ENCODE results near the gene TMEM141. TPM values are rescaled to one million over a fixed set of nuclear protein-coding genes. Genes with fewer than 3 reads are reported as not detected.

The TMEM141 gene
- total and polyA plus RNA-seq, 10 of the 15 experiments (the other 5 are each of a cell fraction or from before 2014, with no cell fraction given) = 7.8 to 48.6 (median 34.4) TPM

DNA sequence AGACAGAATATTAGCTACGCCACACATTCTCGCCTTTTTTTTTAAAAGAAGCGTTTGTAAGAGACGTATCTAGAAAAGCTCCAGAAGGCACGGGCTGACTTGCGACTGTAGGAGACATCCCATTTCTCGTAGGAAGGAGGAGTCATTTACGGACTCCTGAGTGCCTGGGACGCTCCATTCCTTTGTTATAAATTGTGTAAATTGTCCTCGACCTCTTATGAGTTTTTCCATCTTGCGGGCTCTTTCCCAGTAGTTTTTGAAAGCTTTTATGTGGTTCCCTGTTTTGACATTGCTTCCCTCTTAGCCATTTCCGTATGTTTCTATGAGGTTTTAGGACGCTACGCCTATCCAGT is 17.6 kb downstream of the TMEM141 start (continued):
- TF ChIP-seq, protein P1, sequence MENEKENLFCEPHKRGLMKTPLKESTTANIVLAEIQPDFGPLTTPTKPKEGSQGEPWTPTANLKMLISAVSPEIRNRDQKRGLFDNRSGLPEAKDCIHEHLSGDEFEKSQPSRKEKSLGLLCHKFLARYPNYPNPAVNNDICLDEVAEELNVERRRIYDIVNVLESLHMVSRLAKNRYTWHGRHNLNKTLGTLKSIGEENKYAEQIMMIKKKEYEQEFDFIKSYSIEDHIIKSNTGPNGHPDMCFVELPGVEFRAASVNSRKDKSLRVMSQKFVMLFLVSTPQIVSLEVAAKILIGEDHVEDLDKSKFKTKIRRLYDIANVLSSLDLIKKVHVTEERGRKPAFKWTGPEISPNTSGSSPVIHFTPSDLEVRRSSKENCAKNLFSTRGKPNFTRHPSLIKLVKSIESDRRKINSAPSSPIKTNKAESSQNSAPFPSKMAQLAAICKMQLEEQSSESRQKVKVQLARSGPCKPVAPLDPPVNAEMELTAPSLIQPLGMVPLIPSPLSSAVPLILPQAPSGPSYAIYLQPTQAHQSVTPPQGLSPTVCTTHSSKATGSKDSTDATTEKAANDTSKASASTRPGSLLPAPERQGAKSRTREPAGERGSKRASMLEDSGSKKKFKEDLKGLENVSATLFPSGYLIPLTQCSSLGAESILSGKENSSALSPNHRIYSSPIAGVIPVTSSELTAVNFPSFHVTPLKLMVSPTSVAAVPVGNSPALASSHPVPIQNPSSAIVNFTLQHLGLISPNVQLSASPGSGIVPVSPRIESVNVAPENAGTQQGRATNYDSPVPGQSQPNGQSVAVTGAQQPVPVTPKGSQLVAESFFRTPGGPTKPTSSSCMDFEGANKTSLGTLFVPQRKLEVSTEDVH (IDR thresholded peaks at IDR 0.05; ENCODE audit: low read depth, partially characterized antibody) = no peak

DNA sequence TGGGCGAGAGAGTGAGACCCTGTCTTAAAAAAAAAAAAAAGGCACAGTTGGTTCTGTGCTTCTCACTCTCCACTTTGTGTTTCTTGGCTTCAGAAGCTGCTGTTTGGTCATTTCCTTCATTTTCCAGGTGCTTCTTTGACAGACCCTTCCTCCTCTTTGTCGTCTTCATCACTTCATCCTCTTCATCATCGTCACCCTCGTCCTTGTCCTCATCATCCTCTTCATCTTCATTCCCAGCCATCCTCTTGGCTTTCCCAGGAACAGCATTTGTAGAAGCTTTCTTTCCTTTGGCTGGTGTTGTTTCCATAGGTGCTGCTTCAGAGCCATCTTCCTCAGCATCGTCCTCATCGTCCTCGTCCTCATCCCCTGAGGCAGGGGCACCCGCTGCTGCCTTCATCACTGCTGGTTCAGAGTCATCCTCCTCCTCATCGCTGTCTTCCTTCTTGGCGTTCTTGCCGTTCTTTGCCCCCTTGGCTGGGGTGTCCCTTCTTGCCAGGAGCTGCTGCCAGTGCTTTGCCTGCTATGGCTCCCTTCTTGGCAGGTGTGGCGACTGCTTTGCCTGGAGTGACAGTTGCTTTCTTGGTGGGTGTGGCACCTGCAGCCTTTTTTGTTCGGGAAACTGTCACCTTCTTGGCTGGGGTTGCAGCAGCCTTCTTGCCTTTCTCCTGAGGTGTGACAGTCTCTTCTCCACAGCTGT is 23.7 kb downstream of the TMEM141 start:
- ChIA-PET RAD21 (ENCODE audit: unreplicated experiment) (no interaction called here), POLR2A (interaction anchor here (0.6 to 1.0 kb wide), 3 partner anchors 8 to 13 kb away, joined by 3 to 4 read pairs (median 3); no protein-coding TSS in a partner anchor), CTCF (interaction anchor here (0.8 to 2.6 kb wide), 4 partner anchors 13 to 214 kb away, joined by 3 to 12 read pairs (median 4); partner anchors contain the start of gene AJM1), SMC1A (ENCODE audit: uncharacterized antibody, unreplicated experiment) (interaction anchor here (1.3 kb wide), 1 partner anchor 10 kb away, joined by 3 read pairs; no protein-coding TSS in a partner anchor)
- BruUV-seq (replicated peaks) = no TSS peak
- Histone ChIP-seq H3K27me3 (replicated peaks in 1 of 2; ENCODE audit: control insufficient read depth in 2 of 2, insufficient read depth in 2 of 2, low read length in 1 of 2) (no peaks in the 10 kb centered on the region), H3K4me2 (ENCODE audit: control insufficient read depth, insufficient read depth) (no peak overlapping the region), H3K4me3 (no peak overlapping the region), H4K20me1 (ENCODE audit: control insufficient read depth, insufficient read depth) (no peaks in the 10 kb centered on the region; the same call in 1 of the 2 replicates), H2AFZ (ENCODE audit: control insufficient read depth, low read depth, low read length) (no peak overlapping the region), H3K79me2 (ENCODE audit: control insufficient read depth, insufficient read depth, low read length) (peaks cover 16% of the 10 kb centered on the region), H3K9me3 (replicated peaks; ENCODE audit: control insufficient read depth, insufficient read depth, low read length) (no peaks in the 10 kb centered on the region), H3K27ac (ENCODE audit: control insufficient read depth, insufficient read depth) (no peak overlapping the region), H3K9ac (ENCODE audit: control insufficient read depth, insufficient read depth, low read length) (no peak overlapping the region), H3K36me3 (ENCODE audit: control insufficient read depth in 2 of 2, insufficient read depth in 2 of 2, low read length in 1 of 2) (peaks cover 5 to 12% of the 10 kb centered on the region in 2 experiments; a peak in 3 of 4 replicates), H3K4me1 (ENCODE audit: control insufficient read depth, insufficient read depth, low read length) (peaks cover 3% of the 10 kb centered on the region; the same call in 1 of the 2 replicates)
- WGBS (ENCODE audit: insufficient coverage, insufficient replicate concordance, low lambda C conversion rate, missing lambda C conversion rate) = 93% methylated on average over 13 of the region's 13 CpGs
- intact Hi-C loops (cut with micrococcal nuclease; ENCODE audit: unreplicated experiment) (no loop called here), in situ Hi-C loops (cut with MboI) (no loop called here)
- FAIRE-seq (no peak), ATAC-seq (no peak), DNase-seq (ENCODE audit: low read depth, low spot score) (no peak)
- TF ChIP-seq ASH2L (IDR thresholded peaks at IDR 0.05; ENCODE audit: borderline replicate concordance, low read depth) = no peak
- TF ChIP-seq DPF2 (IDR thresholded peaks at IDR 0.05) = no peak
- no peak for TF ChIP-seq STAT3 (IDR thresholded peaks at IDR 0.05; ENCODE audit: low read depth, low read length)
- TF ChIP-seq KAT2A (conservative IDR thresholded peaks at IDR 0.05; ENCODE audit: control insufficient read depth, low read depth, low read length) = no peak
- TF ChIP-seq, protein P2, sequence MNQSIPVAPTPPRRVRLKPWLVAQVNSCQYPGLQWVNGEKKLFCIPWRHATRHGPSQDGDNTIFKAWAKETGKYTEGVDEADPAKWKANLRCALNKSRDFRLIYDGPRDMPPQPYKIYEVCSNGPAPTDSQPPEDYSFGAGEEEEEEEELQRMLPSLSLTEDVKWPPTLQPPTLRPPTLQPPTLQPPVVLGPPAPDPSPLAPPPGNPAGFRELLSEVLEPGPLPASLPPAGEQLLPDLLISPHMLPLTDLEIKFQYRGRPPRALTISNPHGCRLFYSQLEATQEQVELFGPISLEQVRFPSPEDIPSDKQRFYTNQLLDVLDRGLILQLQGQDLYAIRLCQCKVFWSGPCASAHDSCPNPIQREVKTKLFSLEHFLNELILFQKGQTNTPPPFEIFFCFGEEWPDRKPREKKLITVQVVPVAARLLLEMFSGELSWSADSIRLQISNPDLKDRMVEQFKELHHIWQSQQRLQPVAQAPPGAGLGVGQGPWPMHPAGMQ (IDR thresholded peaks at IDR 0.05; ENCODE audit: borderline replicate concordance) = no peak
- no peak for TF ChIP-seq CBX5 (IDR thresholded peaks at IDR 0.05; ENCODE audit: low read depth)
- no peak for TF ChIP-seq TAF1 (IDR thresholded peaks at IDR 0.05; ENCODE audit: borderline replicate concordance, low read depth, low read length)
- TF ChIP-seq NBN (IDR thresholded peaks at IDR 0.05) = no peak
- TF ChIP-seq, protein P3, sequence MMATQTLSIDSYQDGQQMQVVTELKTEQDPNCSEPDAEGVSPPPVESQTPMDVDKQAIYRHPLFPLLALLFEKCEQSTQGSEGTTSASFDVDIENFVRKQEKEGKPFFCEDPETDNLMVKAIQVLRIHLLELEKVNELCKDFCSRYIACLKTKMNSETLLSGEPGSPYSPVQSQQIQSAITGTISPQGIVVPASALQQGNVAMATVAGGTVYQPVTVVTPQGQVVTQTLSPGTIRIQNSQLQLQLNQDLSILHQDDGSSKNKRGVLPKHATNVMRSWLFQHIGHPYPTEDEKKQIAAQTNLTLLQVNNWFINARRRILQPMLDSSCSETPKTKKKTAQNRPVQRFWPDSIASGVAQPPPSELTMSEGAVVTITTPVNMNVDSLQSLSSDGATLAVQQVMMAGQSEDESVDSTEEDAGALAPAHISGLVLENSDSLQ (IDR thresholded peaks at IDR 0.05) = no peak
- TF ChIP-seq, protein P4, sequence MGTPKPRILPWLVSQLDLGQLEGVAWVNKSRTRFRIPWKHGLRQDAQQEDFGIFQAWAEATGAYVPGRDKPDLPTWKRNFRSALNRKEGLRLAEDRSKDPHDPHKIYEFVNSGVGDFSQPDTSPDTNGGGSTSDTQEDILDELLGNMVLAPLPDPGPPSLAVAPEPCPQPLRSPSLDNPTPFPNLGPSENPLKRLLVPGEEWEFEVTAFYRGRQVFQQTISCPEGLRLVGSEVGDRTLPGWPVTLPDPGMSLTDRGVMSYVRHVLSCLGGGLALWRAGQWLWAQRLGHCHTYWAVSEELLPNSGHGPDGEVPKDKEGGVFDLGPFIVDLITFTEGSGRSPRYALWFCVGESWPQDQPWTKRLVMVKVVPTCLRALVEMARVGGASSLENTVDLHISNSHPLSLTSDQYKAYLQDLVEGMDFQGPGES (IDR thresholded peaks at IDR 0.05) = no peak
- TF ChIP-seq, protein P5, sequence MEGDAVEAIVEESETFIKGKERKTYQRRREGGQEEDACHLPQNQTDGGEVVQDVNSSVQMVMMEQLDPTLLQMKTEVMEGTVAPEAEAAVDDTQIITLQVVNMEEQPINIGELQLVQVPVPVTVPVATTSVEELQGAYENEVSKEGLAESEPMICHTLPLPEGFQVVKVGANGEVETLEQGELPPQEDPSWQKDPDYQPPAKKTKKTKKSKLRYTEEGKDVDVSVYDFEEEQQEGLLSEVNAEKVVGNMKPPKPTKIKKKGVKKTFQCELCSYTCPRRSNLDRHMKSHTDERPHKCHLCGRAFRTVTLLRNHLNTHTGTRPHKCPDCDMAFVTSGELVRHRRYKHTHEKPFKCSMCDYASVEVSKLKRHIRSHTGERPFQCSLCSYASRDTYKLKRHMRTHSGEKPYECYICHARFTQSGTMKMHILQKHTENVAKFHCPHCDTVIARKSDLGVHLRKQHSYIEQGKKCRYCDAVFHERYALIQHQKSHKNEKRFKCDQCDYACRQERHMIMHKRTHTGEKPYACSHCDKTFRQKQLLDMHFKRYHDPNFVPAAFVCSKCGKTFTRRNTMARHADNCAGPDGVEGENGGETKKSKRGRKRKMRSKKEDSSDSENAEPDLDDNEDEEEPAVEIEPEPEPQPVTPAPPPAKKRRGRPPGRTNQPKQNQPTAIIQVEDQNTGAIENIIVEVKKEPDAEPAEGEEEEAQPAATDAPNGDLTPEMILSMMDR (IDR thresholded peaks at IDR 0.05 in 2 of 3, conservative IDR thresholded peaks at IDR 0.05 in 1 of 3; ENCODE audit: control insufficient read depth in 2 of 3, extremely low read depth in 1 of 3, insufficient read depth in 1 of 3, low read depth in 3 of 3, low read length in 3 of 3) = no peak
- TF ChIP-seq MTA3 (IDR thresholded peaks at IDR 0.05; ENCODE audit: borderline replicate concordance, low read length) = no peak
